CD4-positive, alpha-beta T cell (primary cell): ENCODE data around the gene ARHGAP42. TPM values are rescaled to one million over a fixed set of nuclear protein-coding genes. Genes with fewer than 3 reads are reported as not detected.

Experiments
- ATAC-seq: fragments of 200-7000 bp; cut with Tn5 transposase; one replicate; pipeline ENCODE4 v1.10.0; 2022; ENCODE audit warnings: mild to moderate bottlenecking; ENCODE audit not compliant: poor library complexity
- CTCF ChIA-PET: fragments of 350-600 bp; sonication (Branson Sonifier 250); formaldehyde crosslinking; loops from one replicate; lab custom pipeline; 2021; ENCODE audit warnings: antibody characterized with exemption, inconsistent platforms; lab: Charles Lee
- POLR2A ChIA-PET: fragments of 350-600 bp; sonication (Branson Sonifier 250); formaldehyde crosslinking; loops from one replicate; lab custom pipeline; 2021; ENCODE audit warnings: antibody characterized with exemption, inconsistent platforms; lab: Charles Lee
- DNase-seq, 14 experiments: peaks; one replicate each; pipeline ENCODE4 v3.0.0-alpha.2; 2013 to 2020; ENCODE audit warnings: mixed read lengths in 2 of 14
- H3K27ac ChIP-seq, 2 donors: one replicate each; pipeline versions ENCODE4 v1.5.1 to v1.7.0; 2013; ENCODE audit warnings: low read length in 2 of 2, low read depth in 1 of 2, mild to moderate bottlenecking in 1 of 2
- H3K27me3 ChIP-seq, 2 experiments: 1 replicate in 1 of 2; 2 replicates in 1 of 2; pipeline versions ENCODE4 v1.6.1 to v1.7.0; 2013; ENCODE audit warnings: low read length in 2 of 2, control low read depth in 1 of 2, mild to moderate bottlenecking in 1 of 2, moderate library complexity in 1 of 2; ENCODE audit not compliant: insufficient read depth in 2 of 2, control insufficient read depth in 1 of 2
- H3K36me3 ChIP-seq: one replicate; pipeline ENCODE4 v1.6.1; 2013; ENCODE audit warnings: low read length, control low read depth; ENCODE audit not compliant: insufficient read depth
- H3K4me1 ChIP-seq: one replicate; pipeline ENCODE4 v1.6.1; 2013; ENCODE audit warnings: low read length, control low read depth; ENCODE audit not compliant: insufficient read depth
- H3K4me3 ChIP-seq: one replicate; pipeline ENCODE4 v1.5.1; 2013; ENCODE audit warnings: mild to moderate bottlenecking, low read length, moderate library complexity
- H3K9me3 ChIP-seq, 2 experiments: 1 replicate in 1 of 2; 2 replicates in 1 of 2; pipeline versions ENCODE4 v1.6.1 to v1.7.0; 2013; ENCODE audit warnings: low read length in 2 of 2, mild to moderate bottlenecking in 2 of 2, control low read depth in 1 of 2, moderate library complexity in 1 of 2; ENCODE audit not compliant: control insufficient read depth in 1 of 2, insufficient read depth in 1 of 2
- H3K27ac Mint-ChIP-seq: one replicate; pipeline ENCODE4 v1.8.0; 2020; ENCODE audit warnings: mixed read lengths
- H3K27me3 Mint-ChIP-seq: one replicate; pipeline ENCODE4 v1.8.0; 2021; ENCODE audit warnings: mixed read lengths
- H3K36me3 Mint-ChIP-seq: one replicate; pipeline ENCODE4 v1.8.0; 2021; ENCODE audit warnings: low read depth, mixed read lengths
- H3K4me1 Mint-ChIP-seq: one replicate; pipeline ENCODE4 v1.8.0; 2021; ENCODE audit warnings: low read depth, mixed read lengths
- H3K4me3 Mint-ChIP-seq: one replicate; pipeline ENCODE4 v1.8.0; 2020; ENCODE audit warnings: mild to moderate bottlenecking, mixed read lengths
- H3K9me3 Mint-ChIP-seq: one replicate; pipeline ENCODE4 v1.8.0; 2020; ENCODE audit warnings: mixed read lengths
- CTCF ChIP-seq: fragments of 200-600 bp; IDR thresholded peaks from one replicate; pipeline ENCODE4 v1.8.0; 2022; ENCODE audit warnings: antibody characterized with exemption, mild to moderate bottlenecking
- intact Hi-C, 2 experiments: fragments of 100-400 bp; cut with DNase I in 1 of 2; cut with micrococcal nuclease in 1 of 2; formaldehyde crosslinking; loops; one replicate each; pipeline versions ENCODE4 v1.15.1 to v1.9.0; 2023 to 2025; cut with DNase I, micrococcal nuclease
- total RNA-seq, 174 experiments: library from RNA in 2 of 174; stranded (reverse) in 2 of 174; gene quantifications; one replicate each; pipeline ENCODE4 v1.2.3 and lab custom pipeline; 2021 to 2026

ARHGAP42 gene
- total RNA-seq, 2 experiments from 2014 or later = not detected

GRCh38 chr11:100703139-100703538 lies 16.1 kb downstream of the ARHGAP42 start:
- no peaks in the 10 kb centered on the region for H3K36me3 Mint-ChIP-seq
- H3K4me1 Mint-ChIP-seq = no peaks in the 10 kb centered on the region
- H3K27me3 ChIP-seq = no peaks in the 10 kb centered on the region
- H3K9me3 Mint-ChIP-seq = peaks cover 2% of the 10 kb centered on the region
- no peak overlapping the region for H3K27ac ChIP-seq
- H3K4me1 ChIP-seq = no peaks in the 10 kb centered on the region
- TF ChIP-seq CTCF = no peak
- ChIA-PET POLR2A (no interaction called here), CTCF (no interaction called here)
- no peak overlapping the region for H3K4me3 Mint-ChIP-seq
- no peak overlapping the region for H3K4me3 ChIP-seq
- intact Hi-C loops = no loop called here
- peaks cover 0 to 10% of the 10 kb centered on the region in 2 experiments for H3K9me3 ChIP-seq
- ATAC-seq (no peak), DNase-seq (no peak)
- H3K27me3 Mint-ChIP-seq = no peaks in the 10 kb centered on the region
- H3K36me3 ChIP-seq = no peaks in the 10 kb centered on the region
- H3K27ac Mint-ChIP-seq = no peak overlapping the region

- no peak overlapping the region for H3K4me3 ChIP-seq
- Mint-ChIP-seq H3K9me3 (peaks cover 2% of the 10 kb centered on the region), H3K27me3 (no peaks in the 10 kb centered on the region), H3K4me1 (no peaks in the 10 kb centered on the region), H3K4me3 (no peak overlapping the region), H3K27ac (no peak overlapping the region), H3K36me3 (no peaks in the 10 kb centered on the region)
- no peaks in the 10 kb centered on the region for H3K4me1 ChIP-seq
- H3K36me3 ChIP-seq = no peaks in the 10 kb centered on the region
- DNase-seq (no peak), ATAC-seq (no peak)
- H3K27ac ChIP-seq = no peak overlapping the region
- ChIA-PET POLR2A (no interaction called here), CTCF (interaction anchor here (0.7 kb wide), 1 partner anchor 29 kb away, joined by 3 read pairs; no protein-coding TSS in a partner anchor)
- intact Hi-C loops = no loop called here
- H3K9me3 ChIP-seq = peaks cover 0 to 10% of the 10 kb centered on the region in 2 experiments
- no peaks in the 10 kb centered on the region for H3K27me3 ChIP-seq
- TF ChIP-seq CTCF = no peak
Measured at GRCh38 chr11:100703801-100704575, 16.9 kb downstream of the ARHGAP42 start.

- Mint-ChIP-seq H3K4me1 (no peaks in the 10 kb centered on the region), H3K27me3 (no peaks in the 10 kb centered on the region), H3K9me3 (peaks cover 2% of the 10 kb centered on the region), H3K4me3 (no peak overlapping the region), H3K27ac (no peak overlapping the region), H3K36me3 (no peaks in the 10 kb centered on the region)
- Histone ChIP-seq H3K9me3 (peaks cover 0 to 10% of the 10 kb centered on the region in 2 experiments), H3K4me3 (no peak overlapping the region), H3K4me1 (no peaks in the 10 kb centered on the region), H3K36me3 (no peaks in the 10 kb centered on the region), H3K27ac (no peak overlapping the region), H3K27me3 (no peaks in the 10 kb centered on the region)
- ATAC-seq (no peak), DNase-seq (no peak)
- TF ChIP-seq CTCF = no peak
- POLR2A ChIA-PET = no interaction called here
- CTCF ChIA-PET = no interaction called here
- intact Hi-C loops = no loop called here
Measured at GRCh38 chr11:100705447-100705846, 18.4 kb downstream of the ARHGAP42 start.
